GM12878 (cell line): ENCODE measurements around the gene LINGO1. TPM values are rescaled to one million over a fixed set of nuclear protein-coding genes. Genes with fewer than 3 reads are reported as not detected.

Source experiments
- ATAC-seq: fragments of 200-7000 bp; cut with Tn5 transposase; 3 replicates; pipeline ENCODE4 v1.9.1; 2020; ENCODE audit warnings: mild to moderate bottlenecking, moderate library complexity
- BruUV-seq: library from RNA; stranded (reverse); fragments of 400-500 nt; replicated peaks from 2 replicates; lab custom pipeline; 2021; lab: Mats Ljungman, UMichigan
- CTCF ChIA-PET: fragments of 300-600 bp; sonication (Branson Sonifier 250); formaldehyde crosslinking; extraction: SDS; loops from one replicate; lab custom pipeline; 2021; ENCODE audit warnings: inconsistent platforms; lab: Yijun Ruan, JAX
- POLR2A ChIA-PET: fragments of 350-600 bp; formaldehyde crosslinking; extraction: SDS; loops from one replicate; lab custom pipeline; 2021; ENCODE audit warnings: inconsistent platforms; lab: Charles Lee
- RAD21 ChIA-PET: fragments of 300-600 bp; sonication (Branson Sonifier 250); formaldehyde crosslinking; loops from one replicate; lab custom pipeline; 2023; ENCODE audit warnings: antibody characterized with exemption; ENCODE audit not compliant: unreplicated experiment; lab: Charles Lee
- SMC1A ChIA-PET: fragments of 300-600 bp; sonication (Branson Sonifier 250); formaldehyde crosslinking; loops from one replicate; lab custom pipeline; 2023; ENCODE audit not compliant: unreplicated experiment, uncharacterized antibody; lab: Charles Lee
- DNase-seq: peaks from one replicate; pipeline ENCODE4 v3.0.0-alpha.2; 2011; ENCODE audit warnings: low read depth, low spot score
- FAIRE-seq: peaks from 3 replicates; lab custom pipeline; 2011; peaks lifted over from hg19 to GRCh38; lab: Jason Lieb, UNC
- H2AFZ ChIP-seq: 2 replicates; pipeline ENCODE4 v1.6.0; 2011; ENCODE audit warnings: low read depth, low read length, control low read depth; ENCODE audit not compliant: control insufficient read depth
- H3K27ac ChIP-seq: 2 replicates; pipeline ENCODE4 v1.5.1; 2011; ENCODE audit warnings: control low read depth; ENCODE audit not compliant: control insufficient read depth, insufficient read depth
- H3K27me3 ChIP-seq, 2 experiments: replicated peaks in 1 of 2; 2 replicates each; pipeline versions ENCODE4 v1.6.0 to v1.6.1; 2011; ENCODE audit warnings: low read length in 1 of 2; ENCODE audit not compliant: control insufficient read depth in 2 of 2, insufficient read depth in 2 of 2
- H3K36me3 ChIP-seq, 2 experiments: 2 replicates each; pipeline ENCODE4 v1.5.1; 2011; ENCODE audit warnings: low read length in 1 of 2; ENCODE audit not compliant: control insufficient read depth in 2 of 2, insufficient read depth in 2 of 2
- H3K4me1 ChIP-seq: 2 replicates; pipeline ENCODE4 v1.6.1; 2011; ENCODE audit warnings: mild to moderate bottlenecking, low read length, moderate library complexity, mixed read lengths; ENCODE audit not compliant: control insufficient read depth, insufficient read depth
- H3K4me2 ChIP-seq: 2 replicates; pipeline ENCODE4 v1.6.0; 2011; ENCODE audit warnings: control low read depth; ENCODE audit not compliant: control insufficient read depth, insufficient read depth
- H3K4me3 ChIP-seq: fragments of 200-600 bp; sonication (generic); 2 replicates; pipeline ENCODE4 v1.5.1; 2016
- H3K79me2 ChIP-seq: 2 replicates; pipeline ENCODE4 v1.6.0; 2011; ENCODE audit warnings: low read length; ENCODE audit not compliant: control insufficient read depth, insufficient read depth
- H3K9ac ChIP-seq: 2 replicates; pipeline ENCODE4 v1.8.0; 2011; ENCODE audit warnings: low read length, control low read depth, mixed read lengths; ENCODE audit not compliant: control insufficient read depth, insufficient read depth
- H3K9me3 ChIP-seq: replicated peaks from 3 replicates; pipeline ENCODE4 v1.5.1; 2011; ENCODE audit warnings: mild to moderate bottlenecking, low read length; ENCODE audit not compliant: control insufficient read depth, insufficient read depth
- H4K20me1 ChIP-seq: 2 replicates; pipeline ENCODE4 v1.6.0; 2011; ENCODE audit not compliant: control insufficient read depth, insufficient read depth
- CHD4 ChIP-seq: fragments of 200-600 bp; sonication (generic); IDR thresholded peaks from 2 replicates; pipeline ENCODE4 v1.6.1; 2016; ENCODE audit warnings: mild to moderate bottlenecking
- DPF2 ChIP-seq: fragments of 450-650 bp; IDR thresholded peaks from 2 replicates; pipeline ENCODE4 v1.6.1; 2017; ENCODE audit warnings: mild to moderate bottlenecking
- EED ChIP-seq: sonication (generic); IDR thresholded peaks from 2 replicates; pipeline ENCODE4 v1.6.1; 2016; ENCODE audit warnings: antibody characterized with exemption, low read depth
- FOS ChIP-seq: IDR thresholded peaks from 3 replicates; pipeline ENCODE4 v1.6.1; 2011; ENCODE audit warnings: borderline replicate concordance; ENCODE audit not compliant: insufficient read length; ENCODE audit errors: extremely low read depth
- HDGF ChIP-seq: fragments of 450-650 bp; IDR thresholded peaks from 2 replicates; pipeline ENCODE4 v1.6.1; 2016; ENCODE audit warnings: antibody characterized with exemption
- IRF4 ChIP-seq: IDR thresholded peaks from 2 replicates; pipeline ENCODE4 v1.6.1; 2011; ENCODE audit warnings: low read depth, low read length
- NR2C2 ChIP-seq: IDR thresholded peaks from 2 replicates; pipeline ENCODE4 v1.6.1; 2011; ENCODE audit warnings: borderline replicate concordance, low read depth; ENCODE audit not compliant: control insufficient read depth, insufficient read length
- POLR2AphosphoS2 ChIP-seq: IDR thresholded peaks from 2 replicates; pipeline ENCODE4 v1.6.1; 2011; ENCODE audit warnings: low read depth, mild to moderate bottlenecking, low read length, improper control_type of control experiment, moderate library complexity
- RBBP5 ChIP-seq: fragments of 200-600 bp; sonication (generic); conservative IDR thresholded peaks from 2 replicates; pipeline ENCODE4 v1.6.1; 2016
- WRNIP1 ChIP-seq: IDR thresholded peaks from 2 replicates; pipeline ENCODE4 v1.6.1; 2011; ENCODE audit warnings: low read depth, low read length, improper control_type of control experiment, borderline replicate concordance
- ZBTB4 ChIP-seq: fragments of 450-650 bp; formaldehyde crosslinking; IDR thresholded peaks from 2 replicates; pipeline ENCODE4 v1.4.0; 2022; ENCODE audit warnings: mild to moderate bottlenecking, moderate library complexity
- ZNF217 ChIP-seq: fragments of 450-650 bp; IDR thresholded peaks from 2 replicates; pipeline ENCODE4 v1.6.1; 2017; ENCODE audit warnings: antibody characterized with exemption, mild to moderate bottlenecking
- WGBS: methylation state at CpG from one replicate; pipeline ENCODE4 v1.1.6; 2016; ENCODE audit warnings: low lambda C conversion rate; ENCODE audit not compliant: insufficient replicate concordance, insufficient coverage; ENCODE audit errors: missing lambda C conversion rate; 5-methylcytosine and 5-hydroxymethylcytosine counted together
- in situ Hi-C: fragments of 300-500 bp; cut with MboI; formaldehyde crosslinking; loops from 9 replicates; pipeline ENCODE4 v1.14.3; 2018; ENCODE audit warnings: mixed read lengths
- intact Hi-C: fragments of 100-400 bp; cut with micrococcal nuclease; formaldehyde crosslinking; loops from one replicate; pipeline ENCODE4 v1.14.2; 2022; ENCODE audit not compliant: unreplicated experiment
- polyA plus RNA-seq, 11 experiments: library from polyadenylated mRNA; depleted of rRNA in 4 of 11; unstranded in 6 of 11; stranded (reverse) in 5 of 11; fragments of >200 nt; fragmentation: Nextera tagmentation in 4 of 11; fragmentation: Illumina TruSeq in 1 of 11; extraction: Ambion mirVana in 4 of 11; extraction: Trizol in 1 of 11; gene quantifications; 1 replicate in 1 of 11; 2 replicates in 10 of 11; pipeline versions ENCODE4 v1.2.1 to v1.2.3, GENCODE V29; 2011 to 2016; ENCODE audit warnings: inconsistent platforms in 2 of 11, missing spikeins in 2 of 11, low read depth in 1 of 11
- total RNA-seq, 4 experiments: library from RNA; depleted of rRNA in 3 of 4; stranded (reverse); fragments of >200 nt in 3 of 4; fragmentation: Illumina TruSeq in 1 of 4; extraction: Trizol in 1 of 4; gene quantifications; 2 replicates each; pipeline versions ENCODE4 v1.2.1 to v1.2.3, GENCODE V29; 2013 to 2021
- TF ChIP-seq, protein P1 (sequence below): fragments of 450-650 bp; IDR thresholded peaks from 2 replicates; pipeline ENCODE4 v1.6.1; 2017; ENCODE audit warnings: mild to moderate bottlenecking

The LINGO1 gene
- total and polyA plus RNA-seq, 10 of the 15 experiments (the other 5 are each of a cell fraction or from before 2014, with no cell fraction given), result 0.04 to 3.9 (median 0.17) TPM; not detected in 6

DNA sequence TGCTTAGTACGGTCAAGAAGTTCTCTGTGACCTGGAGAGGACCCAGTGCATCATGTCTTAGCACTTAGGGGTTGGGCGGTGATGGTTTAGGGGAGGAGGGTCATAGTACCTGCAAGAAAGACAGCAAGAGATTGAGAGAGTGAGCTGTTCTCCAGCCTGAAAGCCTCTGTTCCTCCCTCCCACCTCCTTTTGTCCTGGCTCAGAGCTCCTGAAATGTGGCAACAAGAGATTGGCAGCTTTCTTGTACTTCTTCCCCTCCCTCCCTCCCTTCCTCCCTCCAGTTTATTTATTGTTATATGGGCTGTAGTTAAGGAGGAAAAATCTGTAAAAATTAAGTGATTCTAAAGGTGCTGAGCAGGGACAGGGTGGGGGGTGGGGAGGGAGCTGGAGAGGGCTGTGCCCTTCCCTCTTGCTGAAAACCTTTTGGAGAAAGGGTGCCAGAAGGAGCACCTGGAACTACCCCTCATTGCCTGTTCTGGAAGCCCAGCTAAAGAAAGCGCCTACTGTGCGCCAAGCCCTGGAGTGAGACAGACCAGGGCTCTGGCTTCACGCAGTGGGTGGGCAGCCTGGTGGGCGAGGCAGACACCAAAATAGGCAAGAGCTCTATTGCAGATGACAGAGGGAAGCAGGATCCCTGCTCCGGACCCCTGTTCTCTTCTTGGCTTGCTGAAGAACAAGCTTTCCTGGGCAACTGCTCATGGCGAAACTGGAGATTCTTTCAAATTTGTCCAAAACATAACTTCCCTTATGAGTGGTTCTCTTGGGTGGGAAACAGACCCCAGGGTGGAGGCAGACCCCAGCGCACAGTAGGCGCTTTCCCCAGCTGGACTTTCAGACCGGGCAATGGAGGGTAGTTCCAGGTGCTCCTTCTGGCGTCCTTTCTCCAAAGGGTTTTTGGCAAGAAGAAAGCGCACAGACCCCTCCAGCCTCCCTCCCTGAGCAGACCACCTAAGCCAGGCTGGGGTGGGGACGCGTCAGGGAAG lies 35.6 kb downstream of the LINGO1 start:
- Histone ChIP-seq H2AFZ (no peak overlapping the region), H3K4me1 (no peaks in the 10 kb centered on the region), H4K20me1 (no peaks in the 10 kb centered on the region), H3K79me2 (no peaks in the 10 kb centered on the region), H3K27me3 (no peaks in the 10 kb centered on the region), H3K4me3 (no peak overlapping the region), H3K9ac (no peak overlapping the region), H3K9me3 (no peaks in the 10 kb centered on the region), H3K27ac (no peak overlapping the region), H3K36me3 (no peaks in the 10 kb centered on the region), H3K4me2 (no peak overlapping the region)
- POLR2A ChIA-PET, result no interaction called here
- DNase-seq (no peak), FAIRE-seq (no peak), ATAC-seq (no peak)
- WGBS, result 48% methylated on average over 15 of the region's 15 CpGs
- SMC1A ChIA-PET, result no interaction called here
- CTCF ChIA-PET, result no interaction called here
- no TSS peak for BruUV-seq
- RAD21 ChIA-PET, result no interaction called here
- in situ Hi-C loops, result no loop called here
- intact Hi-C loops, result no loop called here
- TF ChIP-seq RBBP5 (no peak), DPF2 (peak; percentile 45; the same call in 1 of the 2 replicates)

DNA sequence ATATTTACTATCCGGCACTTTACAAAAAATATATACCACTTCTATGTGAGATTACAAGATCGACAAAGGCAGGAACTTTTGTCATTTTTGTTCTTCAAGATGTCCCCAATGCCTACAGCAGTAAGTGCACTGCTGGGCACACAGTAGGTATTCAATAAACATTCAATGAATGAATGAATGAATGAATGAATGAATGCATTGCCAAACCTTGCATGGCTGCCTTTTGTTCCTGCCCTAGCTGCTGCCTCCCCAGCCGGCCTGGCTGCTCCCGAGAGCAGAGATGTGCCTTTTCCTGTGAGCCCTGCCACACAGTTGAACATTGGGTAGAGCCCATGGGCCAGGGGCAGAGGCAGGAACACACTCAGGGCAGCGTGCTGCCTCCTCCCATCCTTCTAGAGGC lies 37.5 kb downstream of the LINGO1 start:
- no peaks in the 10 kb centered on the region for H3K4me1 ChIP-seq
- RAD21 ChIA-PET, result no interaction called here
- POLR2A ChIA-PET, result no interaction called here
- BruUV-seq, result no TSS peak
- no peak overlapping the region for H2AFZ ChIP-seq
- CTCF ChIA-PET, result no interaction called here
- no peak for ATAC-seq
- WGBS, result 49% methylated on average over 5 of the region's 5 CpGs
- H4K20me1 ChIP-seq, result no peaks in the 10 kb centered on the region
- H3K4me2 ChIP-seq, result no peak overlapping the region
- SMC1A ChIA-PET, result no interaction called here
- no peaks in the 10 kb centered on the region for H3K9me3 ChIP-seq
- H3K36me3 ChIP-seq, result no peaks in the 10 kb centered on the region
- peaks cover 0 to 2% of the 10 kb centered on the region in 2 experiments; a peak in 2 of 4 replicates for H3K27me3 ChIP-seq
- no peaks in the 10 kb centered on the region for H3K79me2 ChIP-seq
- H3K9ac ChIP-seq, result no peak overlapping the region
- DNase-seq, result no peak
- FAIRE-seq, result no peak
- H3K4me3 ChIP-seq, result no peak overlapping the region
- no peak overlapping the region for H3K27ac ChIP-seq
- intact Hi-C loops, result no loop called here
- in situ Hi-C loops, result no loop called here
- no peak for TF ChIP-seq EED
- no peak for TF ChIP-seq WRNIP1
- TF ChIP-seq, protein P1, sequence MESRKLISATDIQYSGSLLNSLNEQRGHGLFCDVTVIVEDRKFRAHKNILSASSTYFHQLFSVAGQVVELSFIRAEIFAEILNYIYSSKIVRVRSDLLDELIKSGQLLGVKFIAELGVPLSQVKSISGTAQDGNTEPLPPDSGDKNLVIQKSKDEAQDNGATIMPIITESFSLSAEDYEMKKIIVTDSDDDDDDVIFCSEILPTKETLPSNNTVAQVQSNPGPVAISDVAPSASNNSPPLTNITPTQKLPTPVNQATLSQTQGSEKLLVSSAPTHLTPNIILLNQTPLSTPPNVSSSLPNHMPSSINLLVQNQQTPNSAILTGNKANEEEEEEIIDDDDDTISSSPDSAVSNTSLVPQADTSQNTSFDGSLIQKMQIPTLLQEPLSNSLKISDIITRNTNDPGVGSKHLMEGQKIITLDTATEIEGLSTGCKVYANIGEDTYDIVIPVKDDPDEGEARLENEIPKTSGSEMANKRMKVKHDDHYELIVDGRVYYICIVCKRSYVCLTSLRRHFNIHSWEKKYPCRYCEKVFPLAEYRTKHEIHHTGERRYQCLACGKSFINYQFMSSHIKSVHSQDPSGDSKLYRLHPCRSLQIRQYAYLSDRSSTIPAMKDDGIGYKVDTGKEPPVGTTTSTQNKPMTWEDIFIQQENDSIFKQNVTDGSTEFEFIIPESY, result no peak
- TF ChIP-seq NR2C2, result no peak
- TF ChIP-seq ZNF217, result no peak
- TF ChIP-seq CHD4, result no peak
- no peak for TF ChIP-seq FOS
- TF ChIP-seq POLR2AphosphoS2, result no peak
- no peak for TF ChIP-seq IRF4
- no peak for TF ChIP-seq ZBTB4 (CRISPR knock-in tag)
- TF ChIP-seq HDGF, result no peak
